Peyer's patch (tissue), 4 donors: ENCODE data around the gene MIPOL1. TPM values are rescaled to one million over a fixed set of nuclear protein-coding genes. Genes with fewer than 3 reads are reported as not detected.
"Not testable (repeated sequence)": the region's sequence is repeated elsewhere in the genome, so short reads cannot be mapped to it uniquely, and the experiment has no call there.

Source experiments
- DNase-seq, 3 donors: peaks; one replicate each; pipeline ENCODE4 v3.0.0-alpha.2; 2017 to 2019
- H3K27ac ChIP-seq, 4 donors: fragments of 200-600 bp; sonication (generic); one replicate each; pipeline ENCODE4 v1.5.1; 2016 to 2019
- H3K27me3 ChIP-seq, 2 donors: fragments of 200-600 bp; sonication (generic); one replicate each; pipeline ENCODE4 v1.5.1; 2019
- H3K36me3 ChIP-seq, 3 donors: fragments of 200-600 bp; sonication (generic); one replicate each; pipeline ENCODE4 v1.5.1; 2016 to 2019
- H3K4me1 ChIP-seq, 4 donors: fragments of 200-600 bp; sonication (generic); one replicate each; pipeline ENCODE4 v1.5.1; 2016 to 2019
- H3K4me3 ChIP-seq, 4 donors: fragments of 200-600 bp; sonication (generic); 1 replicate in 3 of 4; 2 replicates in 1 of 4; pipeline ENCODE4 v1.5.1; 2016 to 2019; ENCODE audit warnings: mild to moderate bottlenecking in 1 of 4
- H3K9me3 ChIP-seq, 4 donors: fragments of 200-600 bp; sonication (generic); one replicate each; pipeline ENCODE4 v1.5.1; 2016 to 2019; ENCODE audit warnings: mild to moderate bottlenecking in 1 of 4
- POLR2A ChIP-seq, 2 donors: fragments of 450-650 bp; IDR thresholded peaks; one replicate each; pipeline ENCODE4 v1.5.1; 2017; ENCODE audit warnings: antibody characterized with exemption in 2 of 2, mild to moderate bottlenecking in 2 of 2, moderate library complexity in 2 of 2
- total RNA-seq, 4 donors: library from RNA; depleted of rRNA; stranded (reverse); fragments of >200 nt; gene quantifications; one replicate each; pipeline ENCODE4 v1.1.0, GENCODE V29; 2016
- TF ChIP-seq, protein P1 (sequence below), 6 experiments: fragments of 450-650 bp in 4 of 6; fragments of 200-600 bp in 2 of 6; sonication (generic) in 1 of 6; IDR thresholded peaks; one replicate each; pipeline ENCODE4 v1.5.1; 2017 to 2019; ENCODE audit warnings: antibody characterized with exemption in 6 of 6, mild to moderate bottlenecking in 3 of 6, moderate library complexity in 1 of 6

MIPOL1 gene
- total RNA-seq, 4 donors from 2014 or later: 5.6 to 42.1 (median 14.9) TPM

DNA sequence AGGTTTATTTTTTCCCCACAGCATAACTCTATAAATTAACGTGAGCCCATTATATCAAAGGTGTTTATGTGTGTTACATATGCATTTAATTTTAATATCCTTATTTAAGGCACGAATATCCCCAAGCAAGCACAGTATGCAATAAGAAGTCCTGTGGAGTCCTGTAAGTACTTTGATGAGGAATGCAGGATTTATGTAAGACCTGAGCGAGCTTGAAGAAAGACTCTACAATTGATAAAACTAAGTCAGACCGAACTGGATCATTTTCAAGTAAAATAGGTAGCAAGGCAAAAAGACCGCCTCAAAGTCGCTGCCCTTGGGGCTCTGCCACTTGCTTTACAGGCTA, 26.1 kb upstream of the MIPOL1 start:
- no peaks in the 10 kb centered on the region for H3K27me3 ChIP-seq
- no peaks in the 10 kb centered on the region for H3K36me3 ChIP-seq
- H3K4me3 ChIP-seq: peak overlapping the region; percentile 33 to 70 (median 54)
- H3K9me3 ChIP-seq: no peaks in the 10 kb centered on the region
- TF ChIP-seq, protein P1, sequence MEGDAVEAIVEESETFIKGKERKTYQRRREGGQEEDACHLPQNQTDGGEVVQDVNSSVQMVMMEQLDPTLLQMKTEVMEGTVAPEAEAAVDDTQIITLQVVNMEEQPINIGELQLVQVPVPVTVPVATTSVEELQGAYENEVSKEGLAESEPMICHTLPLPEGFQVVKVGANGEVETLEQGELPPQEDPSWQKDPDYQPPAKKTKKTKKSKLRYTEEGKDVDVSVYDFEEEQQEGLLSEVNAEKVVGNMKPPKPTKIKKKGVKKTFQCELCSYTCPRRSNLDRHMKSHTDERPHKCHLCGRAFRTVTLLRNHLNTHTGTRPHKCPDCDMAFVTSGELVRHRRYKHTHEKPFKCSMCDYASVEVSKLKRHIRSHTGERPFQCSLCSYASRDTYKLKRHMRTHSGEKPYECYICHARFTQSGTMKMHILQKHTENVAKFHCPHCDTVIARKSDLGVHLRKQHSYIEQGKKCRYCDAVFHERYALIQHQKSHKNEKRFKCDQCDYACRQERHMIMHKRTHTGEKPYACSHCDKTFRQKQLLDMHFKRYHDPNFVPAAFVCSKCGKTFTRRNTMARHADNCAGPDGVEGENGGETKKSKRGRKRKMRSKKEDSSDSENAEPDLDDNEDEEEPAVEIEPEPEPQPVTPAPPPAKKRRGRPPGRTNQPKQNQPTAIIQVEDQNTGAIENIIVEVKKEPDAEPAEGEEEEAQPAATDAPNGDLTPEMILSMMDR (IDR thresholded peaks at IDR 0.05): no peak
- TF ChIP-seq POLR2A (IDR thresholded peaks at IDR 0.05): no peak
- no peak for DNase-seq
- H3K4me1 ChIP-seq: peaks cover 0 to 8% (median 0%) of the 10 kb centered on the region in 4 donors
- H3K27ac ChIP-seq: peak overlapping the region in 2 of 4 donors; percentile 82 to 87

DNA sequence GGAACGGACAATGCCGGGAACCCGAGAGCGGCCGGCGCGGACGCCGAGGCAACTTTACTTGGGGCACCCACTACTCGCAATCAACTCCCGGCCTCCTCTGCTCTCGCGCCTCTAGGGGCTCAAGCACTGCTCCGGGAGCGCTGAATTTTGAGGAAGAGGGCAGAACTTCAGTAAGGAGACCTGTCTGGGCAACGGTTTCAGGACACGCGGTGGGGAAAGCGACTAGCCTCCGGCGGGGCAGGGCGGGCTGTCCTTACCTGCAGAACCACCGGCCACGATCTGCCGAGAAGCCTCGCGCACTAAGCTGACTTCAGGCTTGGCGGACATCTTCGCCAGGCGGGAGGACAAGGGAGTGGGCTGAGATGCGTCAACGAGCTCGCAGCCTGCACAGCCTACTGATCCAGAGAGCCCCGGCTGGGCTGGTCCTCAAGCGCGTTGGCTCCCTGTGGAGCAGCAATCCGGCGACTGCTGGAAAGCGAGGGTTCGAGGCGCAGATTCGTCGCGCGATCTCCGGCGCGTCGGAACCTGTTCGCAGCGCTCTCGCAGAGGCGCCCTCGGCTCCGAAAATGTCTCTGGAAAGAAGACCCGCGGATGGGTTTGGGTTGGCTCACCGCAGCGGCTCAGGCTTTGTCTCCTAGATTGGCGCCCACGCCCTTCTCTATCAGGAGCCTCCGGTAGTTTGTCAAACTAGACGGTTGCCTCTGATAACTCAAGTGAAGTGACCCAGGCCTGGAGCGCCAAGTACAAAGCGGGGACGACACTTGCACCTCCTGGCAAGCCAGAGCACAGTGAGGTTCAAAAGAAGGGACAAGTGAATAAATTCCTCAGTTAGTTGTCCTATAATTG, 25.5 kb upstream of the MIPOL1 start, which contains the start of gene SLC25A21:
Gene SLC25A21, minus strand, starts transcription at position 583 of the 846 bp plus-strand sequence.
- Histone ChIP-seq H3K27ac (peak within 1 kb of the TSS; percentile 38 to 87 (median 77)), H3K4me1 (peaks cover 0 to 8% (median 0%) of the 10 kb centered on the region in 4 donors), H3K27me3 (no peaks in the 10 kb centered on the region), H3K36me3 (no peaks in the 10 kb centered on the region), H3K9me3 (no peaks in the 10 kb centered on the region), H3K4me3 (peak within 1 kb of the TSS; percentile 33 to 70 (median 54))
- DNase-seq: peak in 2 of 3 donors; percentile 74 to 77
- TF ChIP-seq POLR2A (IDR thresholded peaks at IDR 0.05): no peak
- TF ChIP-seq, protein P1 (IDR thresholded peaks at IDR 0.05): peak in 2 of 6 experiments; percentile 9 to 13

DNA sequence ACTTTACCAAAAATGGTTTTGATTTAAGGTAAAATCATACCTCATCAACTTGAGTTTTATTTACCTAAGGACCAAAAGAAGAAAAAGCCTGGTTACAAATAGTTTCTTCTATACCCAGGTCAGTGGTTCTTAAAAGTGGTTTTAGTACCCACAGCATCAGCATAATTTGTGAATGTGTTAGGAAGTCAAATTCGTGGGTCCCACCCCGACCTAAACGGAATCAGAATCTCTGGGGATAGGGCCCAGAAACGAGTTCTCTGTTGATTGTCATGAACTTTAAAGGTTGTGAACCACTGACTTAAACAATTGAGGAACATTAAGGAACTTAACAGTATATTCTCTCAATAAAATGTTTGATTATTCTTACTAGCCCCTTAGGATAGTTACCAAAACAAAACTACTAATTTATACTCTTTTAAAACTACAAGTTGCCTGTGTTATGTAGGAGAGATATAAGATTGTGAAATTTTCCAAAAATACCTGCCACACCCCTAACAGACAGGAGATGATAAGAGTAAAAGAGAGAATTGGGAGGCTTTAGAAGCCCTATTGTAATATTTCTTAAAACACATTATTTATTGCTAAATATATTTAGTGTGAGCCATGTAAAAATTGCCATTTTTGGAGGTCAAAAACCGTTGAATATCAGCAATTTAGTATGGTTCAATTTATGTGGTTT, 24.7 kb upstream of the MIPOL1 start:
- peak overlapping the region in 2 of 4 donors; percentile 72 to 82 for H3K27ac ChIP-seq
- no peaks in the 10 kb centered on the region for H3K36me3 ChIP-seq
- no peaks in the 10 kb centered on the region for H3K9me3 ChIP-seq
- H3K4me1 ChIP-seq: peaks cover 0 to 8% (median 0%) of the 10 kb centered on the region in 4 donors
- peak overlapping the region in 2 of 4 donors; percentile 65 to 70 for H3K4me3 ChIP-seq
- TF ChIP-seq, protein P1 (IDR thresholded peaks at IDR 0.05): no peak
- no peak for TF ChIP-seq POLR2A (IDR thresholded peaks at IDR 0.05)
- DNase-seq: no peak
- H3K27me3 ChIP-seq: no peaks in the 10 kb centered on the region

DNA sequence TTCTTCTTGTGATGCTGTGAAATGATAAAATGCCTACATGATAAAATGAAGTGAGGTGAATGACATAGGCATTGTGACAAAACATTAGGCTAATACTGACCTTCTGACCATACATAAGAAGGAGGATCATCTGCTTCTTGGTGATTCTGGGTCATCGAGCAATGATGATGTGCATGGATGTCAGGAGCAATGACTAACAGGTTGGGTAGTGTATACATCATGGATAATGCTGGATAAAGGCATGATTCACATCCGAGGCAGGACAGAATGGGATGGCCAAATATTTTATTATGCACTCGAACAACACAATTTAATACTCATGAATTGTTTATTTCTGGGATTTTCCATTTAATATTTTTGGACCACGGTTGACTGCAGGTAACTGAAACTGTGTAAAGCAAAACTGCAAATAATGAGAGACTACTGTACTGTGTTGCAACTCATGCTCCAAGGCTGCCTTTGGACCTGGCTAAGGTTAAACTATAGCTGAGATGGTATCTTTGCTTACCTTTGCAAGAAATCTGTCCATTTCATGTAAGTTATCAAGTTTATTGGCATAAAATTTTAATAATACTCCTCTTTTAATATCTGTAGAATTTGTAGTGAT, 17.7 kb upstream of the MIPOL1 start:
- no peaks in the 10 kb centered on the region for H3K27me3 ChIP-seq
- H3K27ac ChIP-seq: no peak overlapping the region
- no peaks in the 10 kb centered on the region for H3K36me3 ChIP-seq
- H3K4me3 ChIP-seq: no peak overlapping the region
- no peak for DNase-seq
- TF ChIP-seq, protein P1 (IDR thresholded peaks at IDR 0.05): no peak
- TF ChIP-seq POLR2A (IDR thresholded peaks at IDR 0.05): no peak
- H3K9me3 ChIP-seq: no peaks in the 10 kb centered on the region
- H3K4me1 ChIP-seq: no peaks in the 10 kb centered on the region

DNA sequence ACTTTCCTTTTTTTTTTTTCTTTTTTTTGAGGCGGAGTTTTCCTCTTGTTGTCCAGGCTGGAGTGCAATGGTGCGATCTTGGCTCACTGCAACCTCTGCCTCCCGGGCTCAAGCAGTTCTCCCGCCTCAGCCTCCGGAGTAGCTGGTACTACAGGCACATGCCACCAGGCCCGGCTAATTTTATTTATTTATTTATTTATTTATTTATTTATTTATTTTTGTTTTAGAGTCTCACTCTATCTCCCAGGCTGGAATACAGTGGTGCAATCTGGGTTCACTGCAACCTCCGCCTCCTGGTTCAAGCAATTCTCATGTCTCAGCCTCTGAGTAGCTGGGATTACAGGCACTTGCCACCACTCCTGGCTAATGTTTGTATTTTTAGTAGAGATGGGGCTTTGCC, 16.9 kb upstream of the MIPOL1 start:
- H3K36me3 ChIP-seq, H3K4me3 ChIP-seq, DNase-seq, H3K9me3 ChIP-seq, H3K27me3 ChIP-seq, H3K27ac ChIP-seq, H3K4me1 ChIP-seq: not testable (repeated sequence)
